ENCODE data around the gene MGAT4A.
A peak's percentile ranks its signal among the peaks of the same experiment; 100 is the strongest.

The MGAT4A gene

DNA sequence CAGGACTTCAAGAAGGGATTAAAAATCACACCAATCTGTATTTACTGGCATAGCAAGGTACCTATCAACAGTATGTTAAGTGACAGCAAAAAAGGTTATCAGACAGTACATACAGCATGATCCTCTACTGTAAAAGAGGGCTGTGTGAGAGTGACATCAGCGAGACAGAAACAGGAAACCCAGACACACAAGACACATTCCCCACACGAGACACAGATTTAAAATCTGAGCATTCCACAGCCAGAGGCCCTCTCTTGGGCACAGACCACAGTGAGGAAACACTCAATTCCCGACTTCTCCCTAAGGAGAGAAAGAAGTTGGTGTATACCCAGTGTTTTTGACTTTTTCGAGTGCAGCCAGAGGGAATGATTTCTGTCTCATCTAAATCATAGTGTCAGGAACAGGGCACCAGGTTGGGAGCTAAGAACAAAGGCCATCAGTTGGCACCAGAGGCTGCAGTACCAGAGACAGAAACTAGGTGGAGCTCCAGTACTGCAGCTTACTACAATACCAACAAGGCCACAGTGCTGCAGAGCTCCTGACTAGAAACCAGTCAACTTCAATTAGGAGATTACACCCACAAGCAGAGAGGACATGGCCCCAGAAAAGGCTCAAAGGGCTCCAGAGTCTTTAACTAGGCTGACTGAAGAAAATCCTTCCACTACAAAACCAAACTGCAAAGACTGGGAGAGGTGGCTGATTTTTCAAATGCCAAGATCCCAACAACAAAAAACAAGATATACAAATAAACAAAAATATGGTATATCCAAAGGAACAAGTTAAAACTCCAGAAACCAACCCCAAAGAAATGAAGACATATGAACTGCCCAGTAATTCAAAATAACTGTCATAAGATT lies 81.6 kb downstream of the MGAT4A start:
- DNase-seq = peak; percentile 68

DNA sequence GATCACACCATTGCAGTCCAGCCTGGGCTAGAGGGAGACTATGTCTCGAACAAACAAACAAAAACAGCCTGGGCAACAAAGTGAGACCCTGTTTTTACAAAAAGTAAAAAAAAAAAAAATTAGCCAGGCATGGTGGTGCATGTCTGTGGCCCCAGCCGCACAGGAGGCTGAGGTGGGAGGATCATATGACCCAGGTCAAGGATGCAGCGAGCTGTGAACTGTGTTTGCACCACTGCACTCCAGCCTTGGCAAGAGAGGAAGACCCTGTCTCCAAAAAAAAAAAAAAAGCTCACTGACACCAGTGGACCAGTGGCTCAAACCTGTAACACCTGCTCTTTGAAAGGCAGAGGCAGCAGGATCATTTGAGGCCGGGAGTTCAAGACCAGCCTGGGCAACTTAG lies 82.5 kb downstream of the MGAT4A start:
- no peak for DNase-seq

DNA sequence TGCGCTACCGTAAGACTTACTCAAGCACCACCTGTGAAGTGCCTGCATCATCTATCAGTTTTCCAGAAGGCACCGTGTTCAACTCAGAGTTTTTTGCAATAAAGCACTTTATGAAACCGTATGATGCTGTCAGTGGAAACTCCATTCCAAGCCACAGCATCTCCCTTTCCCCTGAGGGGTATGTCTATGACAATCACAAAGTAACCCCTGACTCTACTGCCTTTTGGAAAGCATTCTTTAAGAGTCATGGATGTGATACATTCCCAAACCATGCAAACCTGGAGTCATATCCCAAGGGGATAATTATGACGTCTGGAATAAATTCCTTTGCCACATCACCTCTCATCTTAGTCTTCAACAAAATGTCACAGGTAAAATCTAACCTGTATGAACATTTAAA lies 83.3 kb downstream of the MGAT4A start:
- no peak for DNase-seq

DNA sequence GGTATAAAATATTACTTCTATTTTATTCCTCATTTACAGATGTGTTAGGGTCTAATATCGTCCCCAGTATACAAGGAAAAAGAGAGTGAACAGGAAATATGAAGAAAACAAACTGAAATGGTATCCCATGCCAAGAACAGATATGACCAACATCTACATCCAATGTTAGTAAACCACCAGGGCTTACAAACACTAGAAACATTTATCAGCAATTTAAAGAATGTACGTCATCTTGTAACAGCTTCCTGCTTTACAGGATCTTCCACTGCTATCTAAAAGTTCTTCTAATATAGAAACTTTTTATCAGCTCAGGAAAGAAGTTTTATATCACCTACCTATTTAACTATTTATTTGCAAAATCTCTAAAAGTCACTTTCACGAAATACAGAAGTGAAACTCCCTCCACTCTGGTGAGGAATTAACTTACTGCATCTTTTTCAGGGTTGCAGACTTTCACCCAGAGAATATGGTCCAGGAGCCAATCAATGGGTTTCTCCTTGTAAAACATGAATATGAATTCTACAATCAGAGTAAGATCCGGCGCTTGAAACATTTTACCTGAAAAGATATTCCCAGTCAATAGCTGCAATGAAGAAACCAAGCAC lies 87.3 kb downstream of the MGAT4A start:
- no peak for DNase-seq

DNA sequence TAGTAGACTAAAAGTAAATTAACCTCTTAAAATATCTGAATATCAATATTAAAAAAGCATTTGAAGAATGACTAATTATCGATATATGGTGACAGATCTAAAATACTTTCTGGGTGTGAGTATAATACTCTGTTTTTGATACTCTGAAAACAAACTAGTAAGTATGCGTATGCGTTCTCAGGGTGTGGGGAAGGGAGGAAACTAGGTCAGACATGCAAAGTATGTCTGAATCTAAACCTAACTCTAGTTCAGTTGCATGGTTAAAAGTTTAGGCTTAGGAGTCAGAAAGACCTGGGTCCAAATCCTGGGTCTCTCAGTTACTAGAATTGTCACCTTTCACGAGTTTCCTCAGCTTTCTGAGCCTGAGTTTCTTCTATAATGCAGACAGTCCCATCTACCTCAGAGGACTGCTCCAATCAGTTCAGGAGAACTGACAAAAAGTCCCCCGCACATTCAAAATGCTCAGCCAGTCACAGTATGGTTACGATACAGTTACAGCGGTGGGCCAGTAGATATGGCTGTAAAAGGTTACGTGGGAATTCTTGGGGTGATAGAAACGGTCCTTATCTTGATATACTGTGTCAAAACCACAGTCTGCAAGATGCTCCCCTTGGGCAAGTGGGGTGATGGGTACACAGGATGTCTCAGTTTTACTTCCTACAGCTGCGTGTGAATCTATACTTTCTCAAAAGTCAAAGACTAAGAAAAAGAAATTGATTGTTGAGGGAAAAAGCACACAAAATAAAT lies 93.4 kb downstream of the MGAT4A start:
- peak; percentile 19 for DNase-seq

DNA sequence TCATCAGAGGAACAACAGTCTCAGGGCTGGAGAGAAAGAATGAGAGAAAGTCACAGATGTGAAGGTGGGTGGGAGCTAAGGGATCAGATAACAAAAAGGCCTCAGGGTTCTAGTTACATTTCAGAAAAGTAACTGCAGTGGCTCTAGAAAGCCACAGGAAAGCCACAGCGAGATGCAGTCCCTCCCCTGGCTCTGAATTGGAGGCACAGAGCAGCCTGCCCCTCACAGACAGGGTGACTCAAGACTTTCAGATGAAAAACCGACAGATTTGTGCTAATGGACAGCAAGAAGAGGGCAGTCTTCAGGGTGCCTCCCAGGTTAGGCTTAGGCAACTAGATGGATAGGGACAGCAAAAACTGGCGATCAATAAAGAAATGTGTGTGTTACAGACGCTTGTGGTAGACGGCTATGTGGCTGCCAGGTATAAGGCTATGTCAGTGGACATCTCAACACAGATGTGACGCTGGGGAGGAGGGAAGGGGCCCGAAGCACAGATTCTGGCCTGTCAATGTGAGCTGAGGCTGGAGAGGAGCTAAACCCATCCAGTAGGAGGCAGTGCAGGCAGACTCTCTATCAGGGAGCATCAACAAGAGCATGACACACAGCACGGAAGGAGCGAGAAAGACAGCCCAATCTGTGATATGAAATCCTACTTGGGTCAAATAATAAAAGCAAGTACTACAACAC lies 96.4 kb downstream of the MGAT4A start:
- peak; percentile 54 for DNase-seq

DNA sequence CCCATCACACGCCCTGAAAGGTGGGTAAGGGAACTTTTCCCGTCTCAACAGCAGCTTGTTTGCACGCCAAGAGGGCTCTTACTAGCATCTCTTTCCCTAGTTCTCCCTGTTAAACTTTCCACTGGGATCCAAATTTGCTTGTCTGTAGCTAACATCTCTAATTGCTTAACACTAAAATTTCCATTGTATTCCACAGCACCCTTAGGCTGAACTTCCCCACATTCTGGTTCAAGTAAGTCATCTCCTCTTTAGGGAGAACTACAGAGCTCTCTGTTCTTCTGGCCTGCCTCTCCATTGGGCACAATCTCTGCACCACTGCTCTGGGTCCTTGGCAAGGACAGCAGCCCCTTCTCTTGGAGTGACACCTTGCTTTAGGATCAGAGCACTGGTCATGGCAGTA lies 98.6 kb downstream of the MGAT4A start:
- DNase-seq = no peak

DNA sequence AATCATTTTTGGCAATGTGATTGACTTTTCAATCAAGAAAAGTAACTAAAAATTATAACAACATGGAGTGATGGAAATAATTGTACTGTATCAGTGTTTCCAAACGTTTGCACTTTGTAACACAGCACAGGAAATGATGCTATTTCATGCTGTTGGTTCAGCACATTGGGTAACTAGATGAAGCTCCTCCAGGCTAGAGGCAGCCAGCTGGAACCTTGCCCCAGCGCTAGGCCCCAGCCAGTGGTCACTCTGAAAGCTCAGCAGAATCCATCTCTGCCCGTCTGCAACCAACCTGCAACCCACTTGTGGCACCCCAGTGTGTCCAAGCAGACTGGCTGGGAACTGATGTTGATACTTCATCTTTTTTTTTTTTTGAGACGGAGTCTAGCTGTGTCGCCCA lies 107.3 kb downstream of the MGAT4A start:
- DNase-seq = no peak

DNA sequence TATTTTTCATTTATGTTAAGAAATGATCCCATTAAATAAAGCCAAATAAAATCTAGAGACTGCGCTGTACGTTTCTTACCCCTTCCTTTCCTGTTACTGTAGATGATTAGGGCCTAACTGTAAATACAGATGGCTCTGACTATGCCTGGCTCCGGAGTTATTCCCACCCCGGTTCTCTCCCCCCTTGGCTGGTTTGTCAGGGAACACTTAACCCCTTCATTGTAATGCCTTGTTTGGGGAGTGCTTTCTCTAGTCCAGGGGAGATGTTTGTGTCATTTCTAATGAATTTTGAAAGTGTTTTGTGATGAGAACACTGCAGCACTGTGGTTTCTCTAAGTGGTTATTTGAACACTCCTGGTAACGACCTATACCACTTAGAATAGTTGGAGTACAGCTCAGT lies 113.8 kb downstream of the MGAT4A start:
- DNase-seq = no peak

DNA sequence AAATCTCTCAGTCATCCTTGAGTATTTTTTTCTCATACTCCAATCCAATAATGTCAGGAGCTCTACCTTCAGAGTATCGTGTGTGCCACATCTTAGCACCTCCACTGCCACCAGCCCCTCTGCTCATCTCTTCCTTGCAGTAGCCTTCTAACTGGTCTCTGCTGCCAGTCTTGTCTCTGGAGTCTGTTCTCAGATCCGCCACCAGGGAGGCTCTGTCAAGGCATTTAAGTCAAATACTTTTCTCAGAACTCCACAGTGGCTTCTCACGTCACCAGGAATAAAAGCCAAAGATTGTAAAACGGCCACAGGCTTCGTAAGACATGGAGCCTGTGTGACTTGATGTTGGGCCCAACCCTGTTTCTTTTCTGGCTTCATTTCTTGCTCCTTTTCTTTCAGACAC lies 115.5 kb downstream of the MGAT4A start:
- DNase-seq = no peak

DNA sequence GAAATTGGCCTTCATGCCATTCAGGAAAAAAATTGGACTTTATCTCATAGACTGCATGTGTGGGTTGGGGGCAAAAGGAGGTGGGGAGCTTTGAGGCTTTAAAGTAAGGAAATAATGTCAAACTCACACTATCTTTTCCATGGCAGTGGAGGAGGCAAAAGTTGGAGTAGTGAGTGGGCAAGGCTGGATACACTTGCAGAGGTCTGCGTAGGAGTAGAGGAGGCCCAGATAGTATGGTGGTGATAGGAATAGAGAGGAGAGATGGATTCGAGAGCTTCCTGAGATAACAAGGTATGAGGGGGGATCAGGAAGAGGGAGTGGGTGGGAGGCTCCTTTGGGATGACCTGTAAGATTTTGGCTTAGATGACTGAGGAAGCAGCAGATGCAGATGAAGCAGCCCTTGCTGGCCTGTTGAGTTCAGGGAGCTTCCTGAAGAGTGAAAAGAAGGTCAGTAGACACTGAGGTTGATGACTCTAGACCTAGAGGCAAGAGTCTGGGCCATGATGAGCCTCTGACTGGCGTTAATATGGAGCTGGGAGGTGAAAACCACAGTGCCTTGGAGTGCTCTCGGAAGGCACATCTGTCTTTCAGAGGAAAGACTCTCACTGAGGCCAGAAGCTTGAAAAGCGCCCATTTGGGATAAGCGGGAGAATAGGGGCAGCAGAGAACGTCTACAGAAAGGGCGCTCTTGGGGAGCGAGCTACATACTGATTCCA lies 116.8 kb downstream of the MGAT4A start:
- no peak for DNase-seq

DNA sequence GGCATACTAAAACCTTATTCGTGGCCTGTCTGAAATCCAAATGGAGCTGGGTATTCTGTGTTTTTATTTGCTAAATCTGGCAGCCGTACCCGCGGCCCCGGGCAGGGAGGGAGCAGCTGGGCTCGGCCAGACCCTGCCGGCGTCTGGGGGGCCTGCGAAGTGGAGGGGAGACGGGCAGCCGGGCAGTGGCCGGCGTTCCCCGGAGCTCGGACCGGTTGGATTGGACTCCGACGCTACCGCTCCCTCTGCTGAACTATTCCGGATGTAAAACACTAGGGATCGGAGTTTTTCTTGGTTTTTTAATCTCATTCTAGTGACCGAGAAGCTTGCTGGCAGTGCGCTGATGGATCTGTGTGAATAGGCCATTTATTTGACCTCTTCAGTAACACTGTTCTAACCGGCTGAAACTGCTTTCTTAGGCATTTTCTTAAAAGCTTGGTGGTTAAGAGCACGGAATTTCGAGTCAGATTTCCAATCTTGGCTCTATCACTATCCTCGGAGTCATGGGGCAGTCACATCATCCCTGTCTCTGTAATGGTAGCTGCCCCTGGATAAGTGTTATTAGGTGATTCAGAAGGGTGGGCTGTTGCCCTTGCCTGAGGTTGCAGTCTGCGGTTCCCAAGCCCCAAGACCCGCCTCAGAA lies 121.8 kb downstream of the MGAT4A start:
- no peak for DNase-seq

DNA sequence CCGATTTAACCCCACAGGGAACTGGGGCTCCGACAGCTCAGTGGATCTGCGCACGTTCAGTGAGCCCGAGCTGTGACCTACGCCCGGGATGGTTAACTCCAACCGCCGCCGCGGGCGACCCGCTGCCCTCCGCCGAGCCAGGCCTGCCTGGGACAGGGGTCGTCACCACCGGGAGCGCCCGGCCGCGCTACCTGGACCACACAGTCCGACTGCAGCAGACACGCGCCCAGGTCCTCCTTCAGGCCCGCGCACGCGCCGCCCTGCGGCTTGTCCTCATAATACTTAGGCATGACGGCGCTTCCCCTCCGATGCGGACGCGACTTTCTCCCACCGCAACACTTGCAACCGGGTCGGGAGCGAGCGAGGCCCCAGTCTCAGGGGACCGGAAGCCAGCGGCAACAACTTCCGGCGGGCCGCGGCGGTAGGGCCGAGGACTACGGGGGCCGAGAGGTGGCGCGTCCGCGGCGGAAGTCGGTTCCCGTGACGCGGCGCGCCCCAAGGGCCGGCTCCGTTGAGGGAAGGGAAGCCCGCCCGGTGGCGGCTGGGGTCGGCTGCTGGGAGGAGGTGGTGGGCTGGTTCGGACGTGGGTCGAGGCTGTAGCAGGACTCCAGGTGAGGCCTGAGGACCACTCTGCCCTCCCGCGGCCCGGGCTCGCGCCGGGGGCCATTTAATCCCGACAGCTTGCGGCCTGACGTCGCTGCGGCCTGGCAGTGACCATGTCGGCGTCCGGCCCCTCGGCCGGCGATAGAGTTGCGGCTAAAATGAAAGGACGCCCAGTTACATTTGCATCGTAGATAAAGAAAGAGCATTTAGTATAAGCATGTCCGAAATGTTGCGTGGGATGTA lies 122.6 kb downstream of the MGAT4A start, which contains the start of the genes COA5 and UNC50:
TSS of gene COA5 (minus strand) at position 397 of the 846 bp plus-strand sequence. CDS start at position 290, 107 bp downstream.
TSS of gene UNC50 (plus strand) at position 474 of the 846 bp plus-strand sequence. CDS start 1,171 bp downstream, outside the sequence.
- DNase-seq = peak; percentile 92

DNA sequence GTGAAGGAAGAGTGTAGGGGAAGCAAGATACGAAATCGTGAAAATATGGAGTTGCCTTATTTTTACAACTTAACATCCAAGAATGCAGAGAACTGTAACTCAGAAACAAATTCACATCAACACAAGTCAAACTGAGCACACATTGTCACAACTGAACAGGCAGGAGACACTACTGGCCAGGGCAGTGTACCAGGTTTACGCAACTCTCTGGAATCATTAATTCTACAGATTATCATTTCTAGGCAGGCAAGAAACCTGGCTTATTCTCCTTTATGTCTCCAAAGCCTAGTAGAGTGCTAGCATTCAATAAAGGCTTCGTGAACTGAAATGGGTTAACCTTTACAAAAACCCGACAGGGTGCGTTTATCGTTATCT lies 123.2 kb downstream of the MGAT4A start:
- DNase-seq = no peak

DNA sequence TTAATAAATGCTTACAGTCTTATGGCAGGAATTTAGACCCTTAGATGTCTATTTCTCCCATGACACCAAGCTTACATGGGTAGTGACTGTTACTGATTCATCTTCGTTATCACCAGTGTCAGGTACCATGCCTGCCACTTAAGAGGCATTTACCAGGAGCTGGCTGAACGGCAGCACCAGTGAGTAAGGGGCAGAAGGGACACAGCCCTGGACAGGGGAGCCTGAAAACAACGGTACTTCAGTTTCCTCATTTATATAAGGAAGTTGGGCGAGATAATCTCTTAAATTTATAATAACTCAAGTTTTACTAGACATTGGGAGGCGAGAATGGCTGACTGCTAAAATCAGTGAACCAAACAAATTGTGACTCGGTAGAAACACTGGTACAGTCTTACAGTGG lies 123.8 kb downstream of the MGAT4A start:
- DNase-seq = no peak

DNA sequence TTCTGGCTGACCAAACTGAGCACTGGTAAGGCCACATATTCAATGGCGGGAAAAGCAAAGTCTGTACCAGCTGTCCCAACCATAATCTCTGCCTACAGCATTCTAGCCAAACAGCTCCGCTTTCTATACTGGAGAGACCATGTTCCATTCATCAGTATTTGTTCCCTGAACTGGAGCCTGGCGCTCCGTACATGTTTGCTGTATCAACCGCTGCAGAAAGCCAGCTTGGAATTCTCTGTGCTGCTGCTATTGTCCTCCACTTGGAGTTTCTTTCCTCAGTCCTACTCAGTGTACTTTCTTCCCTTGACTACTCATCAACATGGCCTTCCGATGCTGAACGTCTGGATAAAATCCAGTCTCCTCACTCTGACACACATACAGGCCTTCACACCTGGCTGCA lies 124.5 kb downstream of the MGAT4A start:
- no peak for DNase-seq

DNA sequence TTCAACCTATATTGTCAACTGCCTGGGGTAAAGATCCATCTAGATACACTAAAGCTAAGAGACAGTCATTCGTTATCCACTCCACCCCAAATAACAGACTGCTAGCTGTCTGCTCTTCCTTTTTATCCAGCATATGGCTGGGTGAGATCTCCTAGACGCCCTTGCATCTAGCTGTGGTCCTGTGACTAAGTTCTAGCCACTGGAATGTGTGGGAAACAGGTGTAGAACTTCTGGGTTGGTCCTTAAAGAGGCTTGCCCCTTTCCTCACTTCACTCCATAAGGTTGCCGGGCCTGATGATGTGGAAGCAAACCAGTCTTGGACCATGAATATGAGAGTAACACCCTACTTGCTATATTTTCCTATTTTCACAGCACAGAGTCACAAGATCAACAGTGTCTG lies 125.9 kb downstream of the MGAT4A start:
- no peak for DNase-seq

DNA sequence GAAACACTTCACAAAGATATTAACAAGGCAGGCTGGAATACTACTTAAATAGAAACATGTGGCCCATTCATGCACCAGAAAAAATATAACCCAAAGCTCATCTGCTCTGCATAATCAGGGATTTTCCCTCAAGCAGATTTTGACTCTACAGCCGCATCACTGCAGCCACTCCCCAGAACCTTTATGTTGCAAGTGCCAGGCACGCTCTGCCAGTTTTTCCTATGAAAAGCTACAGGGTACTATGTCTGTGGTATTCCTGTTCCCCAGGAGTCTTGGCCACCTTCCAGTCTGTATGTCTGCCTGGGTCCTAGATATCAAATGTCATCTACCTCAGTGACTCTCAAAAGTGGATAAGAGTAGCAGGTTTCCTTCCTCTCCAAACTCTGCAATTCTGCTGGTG lies 126.4 kb downstream of the MGAT4A start:
- DNase-seq = no peak

DNA sequence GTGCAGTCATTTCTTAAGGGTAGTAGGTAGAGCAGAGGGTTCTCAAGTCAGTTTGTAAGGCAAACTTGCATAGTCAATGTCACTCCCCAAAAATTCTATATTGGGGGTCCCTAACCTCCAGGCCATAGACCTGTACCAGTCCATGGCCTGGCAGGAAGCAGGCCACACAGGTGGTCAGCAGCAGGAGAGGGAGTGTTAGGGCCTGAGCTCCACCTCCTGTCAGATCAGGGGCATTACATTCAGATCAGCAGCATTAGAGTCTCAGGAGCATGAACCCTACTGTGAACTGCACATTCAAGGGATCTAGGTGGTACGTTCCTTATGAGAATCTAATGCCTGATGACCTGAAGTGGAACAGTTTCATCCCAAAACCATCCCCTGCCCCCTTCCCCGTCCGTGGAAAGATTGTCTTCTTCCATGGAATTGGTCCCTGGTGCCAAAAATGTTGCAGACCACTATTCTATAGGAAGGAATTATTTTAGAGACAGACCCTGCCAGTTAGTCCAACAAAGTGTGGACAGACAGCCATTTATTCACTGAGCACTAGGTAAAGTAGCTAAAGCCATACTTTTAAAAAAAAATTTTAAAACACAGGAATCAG lies 129.3 kb downstream of the MGAT4A start:
- no peak for DNase-seq

DNA sequence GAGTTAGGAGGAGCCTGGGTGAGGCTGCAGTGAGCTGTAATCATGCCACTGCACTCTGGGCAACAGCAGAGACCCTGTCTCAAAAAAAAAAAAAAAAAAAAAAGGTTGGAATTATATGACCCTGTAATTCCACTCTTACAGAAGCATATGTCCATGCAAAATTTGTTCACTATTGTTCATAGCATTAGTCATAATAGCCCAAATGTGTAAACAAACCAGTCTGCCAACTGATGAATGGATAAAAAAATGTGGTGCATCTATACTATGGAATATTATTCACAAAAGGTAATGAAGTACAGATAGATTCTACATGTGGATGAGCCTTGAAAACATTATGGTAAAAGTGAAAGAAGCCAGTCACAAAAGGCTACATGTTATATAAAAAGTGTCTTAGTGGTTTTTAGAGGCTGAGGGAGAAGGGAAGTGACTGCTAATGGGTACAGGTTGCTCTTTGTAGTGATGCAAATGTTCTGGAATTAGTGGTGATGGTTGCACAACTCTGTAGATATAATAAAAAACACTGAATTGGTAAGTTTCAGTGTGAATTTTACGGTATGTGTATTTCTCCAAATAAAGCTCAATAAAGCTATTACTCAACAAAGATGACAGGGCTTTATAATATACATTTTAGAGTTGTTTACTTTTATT lies 132.0 kb downstream of the MGAT4A start:
- no peak for DNase-seq

All from stimulated activated CD4-positive, alpha-beta T cell treated with anti-CD3 and anti-CD28 coated beads, Interleukin-4, amount 100 ng/mL, for 1 hour (primary cell).